Psoas muscle (tissue), 8 donors: ENCODE data around the gene PHLDB3. TPM values are rescaled to one million over a fixed set of nuclear protein-coding genes. Genes with fewer than 3 reads are reported as not detected.

ENCODE experiments used
- ATAC-seq, 4 donors: fragments of 200-7000 bp; cut with Tn5 transposase; one replicate each; pipeline ENCODE4 v1.9.1; 2020; ENCODE audit warnings: moderate library complexity in 3 of 4, mild to moderate bottlenecking in 2 of 4
- DNase-seq, 2 donors: peaks; one replicate each; pipeline ENCODE4 v3.0.0-alpha.2; 2020
- H3K27ac ChIP-seq: fragments of 200-600 bp; one replicate; pipeline ENCODE4 v1.8.0; 2022
- H3K27me3 ChIP-seq, 3 donors: fragments of 200-600 bp in 1 of 3; one replicate each; pipeline versions ENCODE4 v1.6.1 to v1.8.0; 2013 to 2022; ENCODE audit warnings: low read length in 2 of 3, mild to moderate bottlenecking in 2 of 3, moderate library complexity in 1 of 3; ENCODE audit not compliant: insufficient read depth in 3 of 3
- H3K36me3 ChIP-seq, 2 donors: fragments of 200-600 bp in 1 of 2; one replicate each; pipeline versions ENCODE4 v1.6.1 to v1.8.0; 2013 to 2022; ENCODE audit warnings: low read depth in 1 of 2, mild to moderate bottlenecking in 1 of 2, moderate library complexity in 1 of 2; ENCODE audit not compliant: insufficient read depth in 1 of 2
- H3K4me1 ChIP-seq: fragments of 200-600 bp; one replicate; pipeline ENCODE4 v1.8.0; 2022
- H3K4me3 ChIP-seq: fragments of 200-600 bp; one replicate; pipeline ENCODE4 v1.8.0; 2022; ENCODE audit warnings: mild to moderate bottlenecking
- H3K9me3 ChIP-seq: fragments of 200-600 bp; one replicate; pipeline ENCODE4 v1.8.0; 2022
- WGBS, 3 donors: extraction: QIAGEN DNeasy Blood & Tissue Kit; methylation state at CpG; one replicate each; pipeline versions ENCODE4 v1.1.6 to v1.1.7; 2013; 5-methylcytosine and 5-hydroxymethylcytosine counted together
- intact Hi-C, 2 donors: fragments of 100-400 bp; cut with DNase I; formaldehyde crosslinking; loops; one replicate each; pipeline versions ENCODE4 v1.11.0 to v1.14.2; 2022
- polyA plus RNA-seq, 3 donors: library from polyadenylated mRNA; stranded (reverse); fragments of 200-250 nt; gene quantifications; one replicate each; pipeline ENCODE4 v1.2.3, GENCODE V29; 2013
- total RNA-seq, 4 donors: library from RNA; stranded (reverse); fragmentation: NEBNext Ultra II Directional in 2 of 4; extraction: Animal tissue kit (Norgen Biotek cat#: 25700) in 2 of 4; gene quantifications; one replicate each; pipeline versions ENCODE4 v1.2.1 to v1.2.4, GENCODE V29; 2021 to 2023
- TF ChIP-seq, protein P1 (sequence below): fragments of 200-600 bp; IDR thresholded peaks from one replicate; pipeline ENCODE4 v1.8.0; 2022; ENCODE audit warnings: antibody characterized with exemption
- donor health status: healthy with polysubstance abuse.
- donor health status: DM: no; HTN: no; CAD: no; lungs with moderate emphysema.
- donor health status: Bipolar disorder and iron deficiency.
- donor health status: healthy.
- donor health status: DM: yes; HTN: yes; CAD: no.
- donor health status: DM: no; HTN: no; CAD: no.
- donor health status: DM: no; HTN: no; CAD: no.
- donor health status: DM: yes; HTN: yes; CAD: no.

The PHLDB3 gene
- total and polyA plus RNA-seq, 7 donors = 2.0 to 5.7 (median 4.5) TPM

GRCh38 chr19:43467276-43467675, 37.3 kb downstream of the PHLDB3 start:
- Histone ChIP-seq H3K27ac (no peak overlapping the region), H3K4me3 (no peak overlapping the region), H3K36me3 (no peaks in the 10 kb centered on the region), H3K9me3 (no peaks in the 10 kb centered on the region), H3K27me3 (peaks cover 0 to 17% (median 9%) of the 10 kb centered on the region in 3 donors), H3K4me1 (peaks cover 3% of the 10 kb centered on the region)
- intact Hi-C loops = loop anchor here in 1 of 2 donors (5.0 kb wide), 1 partner anchor 35 kb away; the partner anchor contains the start of gene PHLDB3
- WGBS, 3 donors = 82 to 86% (median 83%) methylated on average over 6 of the region's 6 CpGs
- DNase-seq (no peak), ATAC-seq (no peak)
- TF ChIP-seq, protein P1, sequence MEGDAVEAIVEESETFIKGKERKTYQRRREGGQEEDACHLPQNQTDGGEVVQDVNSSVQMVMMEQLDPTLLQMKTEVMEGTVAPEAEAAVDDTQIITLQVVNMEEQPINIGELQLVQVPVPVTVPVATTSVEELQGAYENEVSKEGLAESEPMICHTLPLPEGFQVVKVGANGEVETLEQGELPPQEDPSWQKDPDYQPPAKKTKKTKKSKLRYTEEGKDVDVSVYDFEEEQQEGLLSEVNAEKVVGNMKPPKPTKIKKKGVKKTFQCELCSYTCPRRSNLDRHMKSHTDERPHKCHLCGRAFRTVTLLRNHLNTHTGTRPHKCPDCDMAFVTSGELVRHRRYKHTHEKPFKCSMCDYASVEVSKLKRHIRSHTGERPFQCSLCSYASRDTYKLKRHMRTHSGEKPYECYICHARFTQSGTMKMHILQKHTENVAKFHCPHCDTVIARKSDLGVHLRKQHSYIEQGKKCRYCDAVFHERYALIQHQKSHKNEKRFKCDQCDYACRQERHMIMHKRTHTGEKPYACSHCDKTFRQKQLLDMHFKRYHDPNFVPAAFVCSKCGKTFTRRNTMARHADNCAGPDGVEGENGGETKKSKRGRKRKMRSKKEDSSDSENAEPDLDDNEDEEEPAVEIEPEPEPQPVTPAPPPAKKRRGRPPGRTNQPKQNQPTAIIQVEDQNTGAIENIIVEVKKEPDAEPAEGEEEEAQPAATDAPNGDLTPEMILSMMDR = no peak

DNA sequence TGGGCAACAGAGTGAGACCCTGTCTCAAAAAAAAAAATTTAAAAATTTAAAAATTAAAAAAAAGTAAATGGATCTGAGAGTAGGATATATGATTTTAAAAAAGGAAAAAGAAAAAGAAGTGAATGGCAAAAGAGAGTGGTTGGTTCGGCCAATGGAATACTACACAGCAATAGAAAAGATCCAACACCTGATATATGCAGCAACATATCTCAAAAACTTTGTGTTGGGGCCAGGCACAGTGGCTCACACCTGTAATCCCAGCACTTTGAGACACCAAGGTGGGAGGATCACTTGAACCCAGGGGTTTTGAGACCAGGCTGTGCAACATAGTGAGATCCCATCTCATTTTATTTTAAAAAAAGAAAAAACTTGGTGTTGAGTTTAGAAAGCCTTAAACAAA, 37.8 kb downstream of the PHLDB3 start:
- no peak for DNase-seq
- intact Hi-C loops = loop anchor here in 1 of 2 donors (5.0 kb wide), 1 partner anchor 36 kb away; the partner anchor contains the start of gene PHLDB3
- H3K27me3 ChIP-seq = peaks cover 0 to 17% (median 9%) of the 10 kb centered on the region in 3 donors
- H3K36me3 ChIP-seq = no peaks in the 10 kb centered on the region
- no peaks in the 10 kb centered on the region for H3K9me3 ChIP-seq
- peaks cover 3% of the 10 kb centered on the region for H3K4me1 ChIP-seq
- TF ChIP-seq, protein P1 = no peak
- 86 to 100% (median 100%) methylated on average over 1 of the region's 1 CpG for WGBS, 3 donors
- no peak overlapping the region for H3K27ac ChIP-seq
- H3K4me3 ChIP-seq = no peak overlapping the region
- ATAC-seq = no peak

GRCh38 chr19:43465468-43466120, 39.0 kb downstream of the PHLDB3 start, which contains the start of gene LYPD3:
Gene LYPD3, minus strand, starts transcription at chr19:43465608. Its CDS starts 37 bp downstream, at chr19:43465571.
- peaks cover 3% of the 10 kb centered on the region for H3K4me1 ChIP-seq
- intact Hi-C loops = loop anchor here in 1 of 2 donors (5.0 kb wide), 1 partner anchor 37 kb away; the partner anchor contains the start of gene PHLDB3
- no peak within 1 kb of the TSS for H3K27ac ChIP-seq
- ATAC-seq (no peak), DNase-seq (peak in 1 of 2 donors; percentile 33)
- peak within 1 kb of the TSS; percentile 82 for H3K4me3 ChIP-seq
- WGBS, 3 donors = 26 to 28% (median 27%) methylated on average over 24 of the region's 24 CpGs
- no peaks in the 10 kb centered on the region for H3K9me3 ChIP-seq
- TF ChIP-seq, protein P1 = no peak
- H3K27me3 ChIP-seq = peaks cover 0 to 17% (median 9%) of the 10 kb centered on the region in 3 donors
- no peaks in the 10 kb centered on the region for H3K36me3 ChIP-seq

DNA sequence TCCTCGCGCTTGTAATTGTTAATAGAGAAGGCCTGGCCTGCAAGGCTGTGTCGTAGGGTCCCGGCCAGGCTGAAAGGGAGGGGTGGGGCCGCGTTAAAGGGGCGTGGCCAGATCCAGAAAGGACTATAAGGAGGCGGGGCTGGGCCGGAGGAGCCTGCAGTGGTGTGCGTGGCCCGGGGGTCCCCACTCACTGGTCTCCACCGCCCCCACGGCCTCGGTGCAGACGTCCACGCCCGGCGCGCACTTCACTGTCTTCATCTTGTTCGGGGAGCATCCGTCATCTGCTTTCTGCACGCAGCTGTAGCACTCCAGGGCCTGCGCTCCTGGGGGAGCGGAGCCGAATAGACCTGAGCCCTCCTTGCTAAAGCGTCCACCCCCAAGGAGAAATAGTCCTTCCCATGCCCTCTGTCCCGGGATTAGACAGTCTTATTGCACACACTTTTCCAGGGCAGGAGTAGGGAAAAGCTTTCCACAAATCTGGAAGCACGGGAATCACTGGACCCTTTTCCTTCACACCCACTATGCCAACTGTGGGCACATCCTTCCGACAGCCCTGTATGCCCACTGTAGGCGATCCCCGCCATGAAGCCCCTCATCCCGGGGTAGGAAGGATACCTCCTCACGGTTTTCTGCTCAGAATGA, 40.3 kb downstream of the PHLDB3 start:
- DNase-seq (peak; percentile 74 to 81), ATAC-seq (peak; percentile 60 to 75 (median 65))
- Histone ChIP-seq H3K27ac (peak overlapping the region; percentile 64), H3K36me3 (no peaks in the 10 kb centered on the region), H3K4me3 (peak overlapping the region; percentile 82), H3K27me3 (peaks cover 0 to 17% (median 9%) of the 10 kb centered on the region in 3 donors), H3K4me1 (peaks cover 3% of the 10 kb centered on the region), H3K9me3 (no peaks in the 10 kb centered on the region)
- 8 to 12% (median 8%) methylated on average over 33 of the region's 33 CpGs for WGBS, 3 donors
- TF ChIP-seq, protein P1 = no peak
- intact Hi-C loops = loop anchor here in 1 of 2 donors (5.0 kb wide), 1 partner anchor 38 kb away; the partner anchor contains the start of gene PHLDB3
